Kidney (tissue), 14 donors: ENCODE data around the gene GAL3ST3. TPM values are rescaled to one million over a fixed set of nuclear protein-coding genes. Genes with fewer than 3 reads are reported as not detected.
A peak's percentile ranks its signal among the peaks of the same experiment; 100 is the strongest.

Experiments
- DNase-seq, 5 donors: peaks; one replicate each; pipeline ENCODE4 v3.0.0-alpha.2; 2013 to 2020
- FAIRE-seq: peaks from 2 replicates; lab custom pipeline; 2012; peaks lifted over from hg19 to GRCh38; lab: Jason Lieb, UNC
- H3K27ac ChIP-seq, 2 donors: one replicate each; pipeline ENCODE4 v1.7.0; 2013; ENCODE audit warnings: low read depth in 2 of 2, low read length in 2 of 2, inconsistent platforms in 1 of 2
- H3K27me3 ChIP-seq: one replicate; pipeline ENCODE4 v1.7.1; 2013; ENCODE audit warnings: low read length, inconsistent platforms; ENCODE audit not compliant: control insufficient read depth, insufficient read depth
- H3K36me3 ChIP-seq, 3 donors: one replicate each; pipeline versions ENCODE4 v1.7.0 to v1.7.1; 2013; ENCODE audit warnings: low read length in 3 of 3, control low read depth in 1 of 3, inconsistent platforms in 1 of 3; ENCODE audit not compliant: insufficient read depth in 3 of 3, control insufficient read depth in 2 of 3
- H3K4me1 ChIP-seq, 3 donors: one replicate each; pipeline versions ENCODE4 v1.7.0 to v1.7.1; 2013; ENCODE audit warnings: low read length in 3 of 3, inconsistent platforms in 1 of 3, low read depth in 1 of 3; ENCODE audit not compliant: control insufficient read depth in 2 of 3, insufficient read depth in 2 of 3
- H3K4me3 ChIP-seq, 3 donors: one replicate each; pipeline versions ENCODE4 v1.7.0 to v1.8.1; 2013; ENCODE audit warnings: low read length in 3 of 3, control low read depth in 1 of 3, inconsistent platforms in 1 of 3
- H3K9ac ChIP-seq, 3 donors: one replicate each; pipeline versions ENCODE4 v1.7.0 to v1.7.1; 2013; ENCODE audit warnings: low read length in 3 of 3, control low read depth in 1 of 3, inconsistent platforms in 1 of 3
- H3K9me3 ChIP-seq, 3 donors: one replicate each; pipeline versions ENCODE4 v1.7.0 to v1.7.1; 2013; ENCODE audit warnings: low read length in 3 of 3, control low read depth in 1 of 3, inconsistent platforms in 1 of 3; ENCODE audit not compliant: control insufficient read depth in 2 of 3, insufficient read depth in 1 of 3
- CTCF ChIP-seq: IDR thresholded peaks from 3 replicates; pipeline ENCODE4 v1.5.1; 2012; ENCODE audit warnings: mild to moderate bottlenecking, moderate library complexity, borderline replicate concordance; ENCODE audit not compliant: insufficient read depth; ENCODE audit errors: extremely low read depth
- intact Hi-C: fragments of 100-400 bp; cut with DNase I; formaldehyde crosslinking; loops from one replicate; pipeline ENCODE4 v1.11.1; 2022
- polyA plus RNA-seq: library from polyadenylated mRNA; stranded (reverse); fragments of 350-450 nt; fragmentation: Illumina TruSeq; extraction: RNeasy Lipid Tissue Mini Kit (QIAGEN cat#74804); gene quantifications from one replicate; pipeline ENCODE4 v1.2.3, GENCODE V29; 2014; ENCODE audit warnings: low read depth, low replicate concordance; ENCODE audit not compliant: insufficient read depth
- total RNA-seq: library from RNA; stranded (reverse); fragmentation: NEBNext Ultra II Directional; extraction: Animal tissue kit (Norgen Biotek cat#: 25700); gene quantifications from one replicate; pipeline ENCODE4 v1.2.1, GENCODE V29; 2021
- donor health status: control.
- donor health status: control.
- donor health status: control.
- donor health status: control.
- donor health status: control.
- donor health status: DM: yes; HTN: yes; CAD: no.
- donor health status: Normal renal cell carcinoma (clear cell type).

Gene GAL3ST3
- total and polyA plus RNA-seq, 2 donors from 2014 or later = 2.5 to 7.6 TPM

- H3K27ac ChIP-seq = no peak overlapping the region
- TF ChIP-seq CTCF = no peak
- H3K4me3 ChIP-seq = no peak overlapping the region
- no peak overlapping the region for H3K9ac ChIP-seq
- H3K36me3 ChIP-seq = no peaks in the 10 kb centered on the region
- no peaks in the 10 kb centered on the region for H3K27me3 ChIP-seq
- DNase-seq (peak in 1 of 5 donors; percentile 74), FAIRE-seq (no peak)
- H3K4me1 ChIP-seq = peaks cover 0 to 14% (median 7%) of the 10 kb centered on the region in 3 donors
- intact Hi-C loops = no loop called here
- no peaks in the 10 kb centered on the region for H3K9me3 ChIP-seq
These were observed 5.7 kb downstream of the GAL3ST3 start for GRCh38 chr11:66042996-66043906.

GRCh38 chr11:66042227-66042995, 6.5 kb downstream of the GAL3ST3 start:
- FAIRE-seq (no peak), DNase-seq (peak in 1 of 5 donors; percentile 73)
- Histone ChIP-seq H3K9me3 (no peaks in the 10 kb centered on the region), H3K4me1 (peaks cover 0 to 10% (median 6%) of the 10 kb centered on the region in 3 donors), H3K27me3 (no peaks in the 10 kb centered on the region), H3K4me3 (no peak overlapping the region), H3K27ac (no peak overlapping the region), H3K36me3 (no peaks in the 10 kb centered on the region), H3K9ac (no peak overlapping the region)
- intact Hi-C loops = no loop called here
- no peak for TF ChIP-seq CTCF

- DNase-seq (no peak), FAIRE-seq (no peak)
- no peaks in the 10 kb centered on the region for H3K9me3 ChIP-seq
- H3K4me1 ChIP-seq = peaks cover 0 to 1% (median 0%) of the 10 kb centered on the region in 3 donors
- H3K27me3 ChIP-seq = no peaks in the 10 kb centered on the region
- H3K9ac ChIP-seq = no peak overlapping the region
- TF ChIP-seq CTCF = no peak
- no peak overlapping the region for H3K27ac ChIP-seq
- no peak overlapping the region for H3K4me3 ChIP-seq
- intact Hi-C loops = no loop called here
- no peaks in the 10 kb centered on the region for H3K36me3 ChIP-seq
These were observed 9.2 kb downstream of the GAL3ST3 start for GRCh38 chr11:66039765-66040164.
